ENCODE results near the gene GTF2A1.
"Not testable (repeated sequence)": the region's sequence is repeated elsewhere in the genome, so short reads cannot be mapped to it uniquely, and the experiment has no call there.

DNA sequence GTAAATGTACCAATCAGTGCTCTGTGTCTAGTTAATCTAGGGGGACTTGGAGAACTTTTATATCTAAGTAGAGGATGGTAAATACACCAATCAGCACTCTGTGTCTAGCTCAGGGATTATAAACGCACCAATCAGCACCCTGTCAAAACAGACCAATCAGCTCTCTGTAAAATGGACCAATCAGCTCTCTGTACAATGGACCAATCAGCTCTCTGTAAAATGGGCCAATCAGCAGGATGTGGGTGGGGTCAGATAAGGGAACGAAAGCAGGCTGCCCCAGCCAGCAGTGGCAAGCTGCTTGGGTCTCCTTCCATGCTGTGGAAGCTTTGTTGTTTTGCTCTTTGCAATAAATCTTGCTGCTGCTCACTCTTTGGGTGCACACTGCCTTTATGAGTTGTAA, 16.1 kb upstream of the GTF2A1 start:
- TF ChIP-seq, protein P1, sequence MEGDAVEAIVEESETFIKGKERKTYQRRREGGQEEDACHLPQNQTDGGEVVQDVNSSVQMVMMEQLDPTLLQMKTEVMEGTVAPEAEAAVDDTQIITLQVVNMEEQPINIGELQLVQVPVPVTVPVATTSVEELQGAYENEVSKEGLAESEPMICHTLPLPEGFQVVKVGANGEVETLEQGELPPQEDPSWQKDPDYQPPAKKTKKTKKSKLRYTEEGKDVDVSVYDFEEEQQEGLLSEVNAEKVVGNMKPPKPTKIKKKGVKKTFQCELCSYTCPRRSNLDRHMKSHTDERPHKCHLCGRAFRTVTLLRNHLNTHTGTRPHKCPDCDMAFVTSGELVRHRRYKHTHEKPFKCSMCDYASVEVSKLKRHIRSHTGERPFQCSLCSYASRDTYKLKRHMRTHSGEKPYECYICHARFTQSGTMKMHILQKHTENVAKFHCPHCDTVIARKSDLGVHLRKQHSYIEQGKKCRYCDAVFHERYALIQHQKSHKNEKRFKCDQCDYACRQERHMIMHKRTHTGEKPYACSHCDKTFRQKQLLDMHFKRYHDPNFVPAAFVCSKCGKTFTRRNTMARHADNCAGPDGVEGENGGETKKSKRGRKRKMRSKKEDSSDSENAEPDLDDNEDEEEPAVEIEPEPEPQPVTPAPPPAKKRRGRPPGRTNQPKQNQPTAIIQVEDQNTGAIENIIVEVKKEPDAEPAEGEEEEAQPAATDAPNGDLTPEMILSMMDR (IDR thresholded peaks at IDR 0.05; ENCODE audit: low read length) = not testable (repeated sequence)
- TF ChIP-seq EZH2 (IDR thresholded peaks at IDR 0.05; ENCODE audit: borderline replicate concordance, low read length) = not testable (repeated sequence)
